GM12878 (cell line): ENCODE data around the gene ANKRD33B. TPM values are rescaled to one million over a fixed set of nuclear protein-coding genes. Genes with fewer than 3 reads are reported as not detected.

Experiments used
- ATAC-seq: fragments of 200-7000 bp; cut with Tn5 transposase; 3 replicates; pipeline ENCODE4 v1.9.1; 2020; ENCODE audit warnings: mild to moderate bottlenecking, moderate library complexity
- BruUV-seq: library from RNA; stranded (reverse); fragments of 400-500 nt; replicated peaks from 2 replicates; lab custom pipeline; 2021; lab: Mats Ljungman, UMichigan
- CTCF ChIA-PET: fragments of 300-600 bp; sonication (Branson Sonifier 250); formaldehyde crosslinking; extraction: SDS; loops from one replicate; lab custom pipeline; 2021; ENCODE audit warnings: inconsistent platforms; lab: Yijun Ruan, JAX
- POLR2A ChIA-PET: fragments of 350-600 bp; formaldehyde crosslinking; extraction: SDS; loops from one replicate; lab custom pipeline; 2021; ENCODE audit warnings: inconsistent platforms; lab: Charles Lee
- RAD21 ChIA-PET: fragments of 300-600 bp; sonication (Branson Sonifier 250); formaldehyde crosslinking; loops from one replicate; lab custom pipeline; 2023; ENCODE audit warnings: antibody characterized with exemption; ENCODE audit not compliant: unreplicated experiment; lab: Charles Lee
- SMC1A ChIA-PET: fragments of 300-600 bp; sonication (Branson Sonifier 250); formaldehyde crosslinking; loops from one replicate; lab custom pipeline; 2023; ENCODE audit not compliant: unreplicated experiment, uncharacterized antibody; lab: Charles Lee
- DNase-seq: peaks from one replicate; pipeline ENCODE4 v3.0.0-alpha.2; 2011; ENCODE audit warnings: low read depth, low spot score
- FAIRE-seq: peaks from 3 replicates; lab custom pipeline; 2011; peaks lifted over from hg19 to GRCh38; lab: Jason Lieb, UNC
- H2AFZ ChIP-seq: 2 replicates; pipeline ENCODE4 v1.6.0; 2011; ENCODE audit warnings: low read depth, low read length, control low read depth; ENCODE audit not compliant: control insufficient read depth
- H3K27ac ChIP-seq: 2 replicates; pipeline ENCODE4 v1.5.1; 2011; ENCODE audit warnings: control low read depth; ENCODE audit not compliant: control insufficient read depth, insufficient read depth
- H3K27me3 ChIP-seq, 2 experiments: replicated peaks in 1 of 2; 2 replicates each; pipeline versions ENCODE4 v1.6.0 to v1.6.1; 2011; ENCODE audit warnings: low read length in 1 of 2; ENCODE audit not compliant: control insufficient read depth in 2 of 2, insufficient read depth in 2 of 2
- H3K36me3 ChIP-seq, 2 experiments: 2 replicates each; pipeline ENCODE4 v1.5.1; 2011; ENCODE audit warnings: low read length in 1 of 2; ENCODE audit not compliant: control insufficient read depth in 2 of 2, insufficient read depth in 2 of 2
- H3K4me1 ChIP-seq: 2 replicates; pipeline ENCODE4 v1.6.1; 2011; ENCODE audit warnings: mild to moderate bottlenecking, low read length, moderate library complexity, mixed read lengths; ENCODE audit not compliant: control insufficient read depth, insufficient read depth
- H3K4me2 ChIP-seq: 2 replicates; pipeline ENCODE4 v1.6.0; 2011; ENCODE audit warnings: control low read depth; ENCODE audit not compliant: control insufficient read depth, insufficient read depth
- H3K4me3 ChIP-seq: fragments of 200-600 bp; sonication (generic); 2 replicates; pipeline ENCODE4 v1.5.1; 2016
- H3K79me2 ChIP-seq: 2 replicates; pipeline ENCODE4 v1.6.0; 2011; ENCODE audit warnings: low read length; ENCODE audit not compliant: control insufficient read depth, insufficient read depth
- H3K9ac ChIP-seq: 2 replicates; pipeline ENCODE4 v1.8.0; 2011; ENCODE audit warnings: low read length, control low read depth, mixed read lengths; ENCODE audit not compliant: control insufficient read depth, insufficient read depth
- H3K9me3 ChIP-seq: replicated peaks from 3 replicates; pipeline ENCODE4 v1.5.1; 2011; ENCODE audit warnings: mild to moderate bottlenecking, low read length; ENCODE audit not compliant: control insufficient read depth, insufficient read depth
- H4K20me1 ChIP-seq: 2 replicates; pipeline ENCODE4 v1.6.0; 2011; ENCODE audit not compliant: control insufficient read depth, insufficient read depth
- E4F1 ChIP-seq: fragments of 450-650 bp; IDR thresholded peaks from 2 replicates; pipeline ENCODE4 v1.6.1; 2018; ENCODE audit warnings: borderline replicate concordance, mild to moderate bottlenecking; ENCODE audit not compliant: partially characterized antibody
- EGR1 ChIP-seq, 2 experiments: IDR thresholded peaks; 1 replicate in 1 of 2; 2 replicates in 1 of 2; pipeline ENCODE4 v1.6.1; 2011 to 2012; ENCODE audit warnings: low read depth in 2 of 2, low read length in 2 of 2, borderline replicate concordance in 1 of 2, mild to moderate bottlenecking in 1 of 2, moderate library complexity in 1 of 2
- FOS ChIP-seq: IDR thresholded peaks from 3 replicates; pipeline ENCODE4 v1.6.1; 2011; ENCODE audit warnings: borderline replicate concordance; ENCODE audit not compliant: insufficient read length; ENCODE audit errors: extremely low read depth
- IRF4 ChIP-seq: IDR thresholded peaks from 2 replicates; pipeline ENCODE4 v1.6.1; 2011; ENCODE audit warnings: low read depth, low read length
- JUNB ChIP-seq: IDR thresholded peaks from 2 replicates; pipeline ENCODE4 v1.6.1; 2016; ENCODE audit warnings: antibody characterized with exemption, mild to moderate bottlenecking
- NKRF ChIP-seq: fragments of 450-650 bp; conservative IDR thresholded peaks from 2 replicates; pipeline ENCODE4 v1.6.1; 2017; ENCODE audit warnings: mild to moderate bottlenecking, moderate library complexity
- NR2C1 ChIP-seq: fragments of 450-650 bp; IDR thresholded peaks from 2 replicates; pipeline ENCODE4 v1.6.1; 2017; ENCODE audit warnings: antibody characterized with exemption, mild to moderate bottlenecking, moderate library complexity
- SMC3 ChIP-seq: IDR thresholded peaks from 2 replicates; pipeline ENCODE4 v1.6.1; 2011; ENCODE audit warnings: low read length, improper control_type of control experiment, borderline replicate concordance
- YBX1 ChIP-seq: fragments of 450-650 bp; IDR thresholded peaks from 2 replicates; pipeline ENCODE4 v1.6.1; 2016; ENCODE audit warnings: antibody characterized with exemption
- ZNF207 ChIP-seq: fragments of 450-650 bp; IDR thresholded peaks from 2 replicates; pipeline ENCODE4 v1.6.1; 2014; ENCODE audit warnings: antibody characterized with exemption, mild to moderate bottlenecking, borderline replicate concordance
- WGBS: methylation state at CpG from one replicate; pipeline ENCODE4 v1.1.6; 2016; ENCODE audit warnings: low lambda C conversion rate; ENCODE audit not compliant: insufficient replicate concordance, insufficient coverage; ENCODE audit errors: missing lambda C conversion rate; 5-methylcytosine and 5-hydroxymethylcytosine counted together
- in situ Hi-C: fragments of 300-500 bp; cut with MboI; formaldehyde crosslinking; loops from 9 replicates; pipeline ENCODE4 v1.14.3; 2018; ENCODE audit warnings: mixed read lengths
- intact Hi-C: fragments of 100-400 bp; cut with micrococcal nuclease; formaldehyde crosslinking; loops from one replicate; pipeline ENCODE4 v1.14.2; 2022; ENCODE audit not compliant: unreplicated experiment
- polyA plus RNA-seq, 11 experiments: library from polyadenylated mRNA; depleted of rRNA in 4 of 11; unstranded in 6 of 11; stranded (reverse) in 5 of 11; fragments of >200 nt; fragmentation: Nextera tagmentation in 4 of 11; fragmentation: Illumina TruSeq in 1 of 11; extraction: Ambion mirVana in 4 of 11; extraction: Trizol in 1 of 11; gene quantifications; 1 replicate in 1 of 11; 2 replicates in 10 of 11; pipeline versions ENCODE4 v1.2.1 to v1.2.3, GENCODE V29; 2011 to 2016; ENCODE audit warnings: inconsistent platforms in 2 of 11, missing spikeins in 2 of 11, low read depth in 1 of 11
- total RNA-seq, 4 experiments: library from RNA; depleted of rRNA in 3 of 4; stranded (reverse); fragments of >200 nt in 3 of 4; fragmentation: Illumina TruSeq in 1 of 4; extraction: Trizol in 1 of 4; gene quantifications; 2 replicates each; pipeline versions ENCODE4 v1.2.1 to v1.2.3, GENCODE V29; 2013 to 2021

Gene ANKRD33B
- total and polyA plus RNA-seq, 10 of the 15 experiments (the other 5 are each of a cell fraction or from before 2014, with no cell fraction given), result 4.9 to 61.6 (median 15.6) TPM

GRCh38 chr5:10618311-10618710 lies 54.4 kb downstream of the ANKRD33B start:
- Histone ChIP-seq H2AFZ (no peak overlapping the region), H4K20me1 (no peaks in the 10 kb centered on the region), H3K36me3 (peaks cover 17 to 25% of the 10 kb centered on the region in 2 experiments), H3K27ac (no peak overlapping the region), H3K4me2 (no peak overlapping the region), H3K4me3 (no peak overlapping the region), H3K4me1 (peaks cover 16% of the 10 kb centered on the region), H3K27me3 (no peaks in the 10 kb centered on the region), H3K79me2 (peaks cover 50% of the 10 kb centered on the region), H3K9ac (no peak overlapping the region), H3K9me3 (no peaks in the 10 kb centered on the region)
- CTCF ChIA-PET, result no interaction called here
- no peak for DNase-seq
- no peak for ATAC-seq
- FAIRE-seq, result no peak
- RAD21 ChIA-PET, result no interaction called here
- intact Hi-C loops (no loop called here), in situ Hi-C loops (no loop called here)
- POLR2A ChIA-PET, result interaction anchor here (1.2 kb wide), 1 partner anchor 10 kb away, joined by 3 read pairs; no protein-coding TSS in a partner anchor
- no peak for TF ChIP-seq E4F1
- TF ChIP-seq SMC3, result no peak
- TF ChIP-seq EGR1 (IDR thresholded peaks at IDR 0.05; ENCODE audit: borderline replicate concordance in 1 of 2, low read depth in 2 of 2, low read length in 2 of 2), result no peak
- TF ChIP-seq JUNB, result no peak
- no peak for TF ChIP-seq NR2C1
- TF ChIP-seq IRF4, result no peak
- TF ChIP-seq YBX1, result no peak
- no peak for TF ChIP-seq ZNF207
- no peak for TF ChIP-seq FOS
- TF ChIP-seq NKRF, result no peak
- SMC1A ChIA-PET, result interaction anchor here (1.2 to 12.0 kb wide), 4 partner anchors 8 to 21 kb away, joined by 3 to 192 read pairs (median 4); no protein-coding TSS in a partner anchor
- WGBS, result 97% methylated on average over 17 of the region's 17 CpGs
- no TSS peak for BruUV-seq
